CD4-positive, alpha-beta T cell treated with Interleukin-6 at 100 ng/mL for 8 hours (primary cell): Measurements from ENCODE around the gene PIK3AP1.
"Not testable (repeated sequence)": the region's sequence is repeated elsewhere in the genome, so short reads cannot be mapped to it uniquely, and the experiment has no call there.

ENCODE experiments used
- DNase-seq: peaks from one replicate; pipeline ENCODE4 v3.0.0-alpha.2; 2020; ENCODE audit warnings: mixed read lengths, low spot score

Gene PIK3AP1

DNA sequence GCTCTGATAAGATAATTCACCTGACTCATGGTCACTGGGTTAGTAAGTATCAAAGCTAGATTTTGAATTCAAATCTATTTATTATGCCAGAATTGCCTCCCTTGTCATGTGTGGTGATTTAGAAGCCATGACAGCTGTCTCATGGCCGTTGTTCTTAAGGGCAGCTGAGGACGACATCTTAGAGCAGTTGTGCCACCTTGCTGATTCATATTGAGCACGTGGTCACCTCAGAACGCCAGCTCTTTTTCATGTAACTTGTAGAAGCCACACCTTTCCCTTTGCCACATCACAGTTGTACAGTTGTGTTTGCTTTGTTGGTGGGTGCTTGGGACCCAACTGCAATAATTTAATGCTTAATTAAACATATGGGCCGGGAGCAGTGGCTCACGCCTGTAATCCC is 4.3 kb upstream of the PIK3AP1 start:
- DNase-seq, result no peak

DNA sequence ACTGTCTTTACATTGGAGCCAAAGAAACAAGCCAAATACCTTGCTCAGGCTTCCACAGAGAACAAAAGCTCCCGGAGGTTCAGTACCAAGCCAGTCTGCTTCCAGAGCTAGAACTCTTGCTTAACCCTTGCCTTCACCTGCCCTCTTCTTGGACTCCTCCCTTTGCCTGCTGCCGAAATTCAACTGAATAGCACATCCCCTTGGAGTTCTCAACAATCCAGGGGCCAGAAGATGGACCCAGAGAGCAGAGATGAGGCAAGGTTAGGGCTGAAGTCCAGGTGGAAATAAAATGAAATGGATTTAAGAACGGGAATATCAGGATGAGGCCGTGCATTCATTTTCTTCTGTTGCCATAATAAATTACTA is 876 bp upstream of the PIK3AP1 start:
- DNase-seq, result no peak

DNA sequence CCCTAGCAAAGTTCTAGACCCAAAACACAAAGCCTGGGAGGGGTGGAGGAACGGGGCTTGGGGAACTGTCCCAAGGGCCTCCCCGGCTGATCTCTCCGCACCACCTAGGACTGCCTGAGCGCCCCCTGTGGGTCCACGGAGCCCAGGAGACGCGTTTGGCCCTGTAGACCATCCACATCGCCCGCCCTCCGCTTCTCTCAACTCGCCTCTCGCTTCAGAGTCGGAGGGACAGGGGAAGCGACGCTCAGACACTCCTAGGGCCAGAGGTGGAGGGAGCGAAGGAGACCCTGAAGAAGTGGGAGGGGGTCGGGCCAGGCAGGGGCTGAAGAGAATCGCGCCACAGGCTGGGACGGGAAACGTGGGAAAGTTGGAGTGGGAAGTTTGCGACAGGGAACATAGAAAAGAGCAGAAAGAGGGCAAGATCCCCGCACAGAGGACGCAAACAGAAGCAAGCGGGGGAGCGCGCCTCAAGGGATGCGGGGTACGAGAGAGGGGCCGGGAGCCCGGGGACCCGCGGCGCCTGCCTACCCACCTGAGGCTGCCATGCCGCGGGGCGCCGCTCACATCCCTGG is 378 bp downstream of the PIK3AP1 start:
- peak; percentile 31 for DNase-seq

DNA sequence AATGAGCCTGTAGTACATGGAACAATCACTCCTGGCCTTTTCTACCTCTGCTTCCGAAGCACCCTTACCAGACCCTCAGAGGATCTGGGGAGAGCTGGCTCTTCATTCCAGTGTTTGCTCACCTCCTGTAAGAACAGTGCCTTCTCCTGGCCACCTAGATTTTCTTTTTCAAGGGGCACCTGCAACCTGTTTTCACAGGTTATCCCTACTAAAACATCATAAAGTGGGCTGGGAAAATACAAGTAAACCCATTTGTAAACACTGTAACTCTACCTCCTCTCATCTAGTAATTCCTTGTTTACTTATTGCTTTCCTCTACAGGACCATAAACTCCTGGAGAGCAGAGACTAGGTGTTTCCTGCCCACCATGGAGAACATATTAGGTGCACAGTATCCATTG is 1.1 kb downstream of the PIK3AP1 start:
- DNase-seq, result no peak

DNA sequence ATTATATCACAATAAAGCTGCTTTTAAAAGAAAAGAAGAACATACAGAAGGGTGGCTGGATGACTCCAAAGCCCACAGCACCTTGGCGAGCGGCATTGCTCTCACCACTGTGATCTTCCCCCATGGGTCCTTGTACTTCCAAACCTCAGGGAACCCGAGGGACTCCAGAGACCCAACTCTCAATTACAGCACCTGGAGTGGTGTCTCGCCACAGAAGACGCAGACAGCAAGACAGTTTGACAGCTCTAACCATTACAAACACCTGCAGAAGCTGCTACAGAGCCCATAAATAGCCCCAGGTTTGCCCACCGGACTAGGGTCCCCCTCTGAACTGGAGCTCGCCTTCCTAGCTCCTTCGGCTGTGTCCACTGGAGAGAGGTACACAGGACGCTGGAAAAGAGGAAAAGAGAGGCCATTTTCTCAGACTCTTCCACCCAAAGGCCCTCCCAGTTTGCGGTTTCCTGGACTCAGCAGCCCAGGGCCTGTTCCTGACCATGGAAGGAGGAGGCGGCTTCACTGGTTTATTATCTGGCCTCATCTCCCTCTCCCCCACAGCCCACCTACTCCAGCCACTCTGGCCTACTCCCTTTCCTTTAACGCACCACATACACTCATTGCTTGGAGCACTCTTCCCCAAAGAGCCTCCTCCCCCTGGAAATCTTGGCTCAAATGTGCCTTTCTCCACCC is 1.9 kb downstream of the PIK3AP1 start:
- no peak for DNase-seq

DNA sequence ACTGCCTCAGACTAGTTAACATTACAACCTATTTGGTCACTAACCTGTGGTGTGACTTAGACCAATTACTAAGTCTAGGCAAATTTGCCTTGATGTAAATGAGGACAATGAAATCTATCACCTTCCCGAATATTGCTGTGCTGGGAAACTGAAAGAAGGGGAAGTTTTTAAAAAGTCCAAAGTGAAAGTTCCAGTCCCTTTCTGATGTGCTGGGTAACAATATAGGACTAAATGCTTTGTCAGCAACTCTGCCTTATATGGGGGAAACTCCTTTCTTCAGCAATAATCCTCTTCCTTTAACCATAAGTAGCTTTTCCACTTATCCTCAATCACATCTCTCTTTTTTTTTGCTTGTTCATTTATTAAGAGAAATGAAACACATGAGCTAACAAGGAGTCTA is 3.9 kb downstream of the PIK3AP1 start:
- no peak for DNase-seq

DNA sequence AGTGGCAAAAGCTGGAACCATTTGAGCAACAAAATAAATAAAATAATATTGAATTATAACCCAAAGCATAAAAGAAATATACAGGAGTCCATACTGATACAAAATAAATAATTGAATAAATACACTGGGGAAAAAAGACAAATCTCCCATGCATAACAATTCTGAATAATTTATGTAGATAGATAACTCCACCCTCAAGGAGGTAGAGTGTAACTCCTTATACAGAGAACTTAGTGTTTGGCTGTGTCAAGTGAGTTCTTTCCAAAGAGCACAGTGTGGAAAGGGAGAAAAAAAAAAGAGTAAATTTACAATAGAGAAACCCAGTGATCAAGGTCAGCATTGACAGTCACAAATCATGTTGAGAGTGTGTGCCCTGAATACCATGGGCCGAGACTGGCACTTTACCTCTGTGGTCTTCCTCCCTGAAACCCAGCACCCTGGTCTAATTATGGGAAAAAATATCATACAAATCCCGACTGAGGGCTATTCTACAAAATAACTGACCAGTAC is 5.5 kb downstream of the PIK3AP1 start:
- DNase-seq, result no peak

DNA sequence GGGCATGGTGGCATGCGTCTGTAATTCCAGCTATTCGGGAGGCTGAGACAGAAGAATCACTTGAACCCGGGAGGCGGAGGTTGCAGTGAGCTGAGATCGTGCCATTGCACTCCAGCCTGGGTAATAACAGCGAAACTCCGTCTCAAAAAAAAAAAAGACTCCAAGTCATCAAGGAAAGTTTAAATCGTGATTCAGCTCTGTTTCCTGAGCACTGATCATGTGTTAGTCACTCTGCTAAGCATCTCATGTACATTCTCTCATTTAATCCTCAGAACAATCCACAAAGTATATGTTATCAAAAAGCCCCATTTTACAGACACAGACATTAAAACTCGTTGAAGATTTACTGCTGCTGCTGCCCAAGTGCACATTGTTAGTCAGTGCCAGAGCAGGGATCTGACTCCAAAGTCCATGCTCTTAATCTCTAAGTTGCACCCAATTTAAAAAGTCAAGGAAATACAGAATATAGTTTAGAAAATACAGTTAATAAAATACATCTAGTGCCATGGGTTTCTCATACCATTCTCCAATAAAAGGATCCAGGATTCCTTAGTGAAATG is 6.2 kb downstream of the PIK3AP1 start:
- DNase-seq, result no peak

DNA sequence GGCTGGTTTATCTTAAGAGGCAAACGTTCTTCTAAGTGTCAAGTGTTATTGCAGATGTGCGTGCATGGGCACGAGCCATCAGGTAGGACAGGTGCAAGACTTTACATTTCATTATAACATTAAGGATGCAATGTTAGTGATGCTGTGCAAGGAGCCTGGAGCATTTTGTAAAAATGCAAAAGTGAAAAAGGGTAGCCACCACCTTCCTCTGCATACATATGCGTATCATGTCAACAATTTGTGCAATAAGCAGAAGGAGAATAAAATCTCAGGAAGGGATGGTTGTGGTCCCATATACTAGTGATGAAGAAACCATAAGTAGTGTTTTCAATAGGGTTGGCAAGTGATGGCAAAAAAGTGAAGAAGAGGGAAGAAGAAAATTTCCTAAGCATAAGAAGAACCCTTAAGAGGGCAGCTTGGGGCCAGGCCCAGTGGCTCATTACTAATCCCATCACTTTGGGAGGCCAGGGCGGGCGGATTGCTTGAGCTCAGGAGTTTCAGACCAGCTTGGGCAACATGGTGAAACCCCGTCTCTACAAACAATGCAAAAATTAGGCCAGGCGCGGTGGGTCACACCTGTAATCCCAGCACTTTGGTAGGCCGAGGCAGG is 7.5 kb downstream of the PIK3AP1 start:
- no peak for DNase-seq

DNA sequence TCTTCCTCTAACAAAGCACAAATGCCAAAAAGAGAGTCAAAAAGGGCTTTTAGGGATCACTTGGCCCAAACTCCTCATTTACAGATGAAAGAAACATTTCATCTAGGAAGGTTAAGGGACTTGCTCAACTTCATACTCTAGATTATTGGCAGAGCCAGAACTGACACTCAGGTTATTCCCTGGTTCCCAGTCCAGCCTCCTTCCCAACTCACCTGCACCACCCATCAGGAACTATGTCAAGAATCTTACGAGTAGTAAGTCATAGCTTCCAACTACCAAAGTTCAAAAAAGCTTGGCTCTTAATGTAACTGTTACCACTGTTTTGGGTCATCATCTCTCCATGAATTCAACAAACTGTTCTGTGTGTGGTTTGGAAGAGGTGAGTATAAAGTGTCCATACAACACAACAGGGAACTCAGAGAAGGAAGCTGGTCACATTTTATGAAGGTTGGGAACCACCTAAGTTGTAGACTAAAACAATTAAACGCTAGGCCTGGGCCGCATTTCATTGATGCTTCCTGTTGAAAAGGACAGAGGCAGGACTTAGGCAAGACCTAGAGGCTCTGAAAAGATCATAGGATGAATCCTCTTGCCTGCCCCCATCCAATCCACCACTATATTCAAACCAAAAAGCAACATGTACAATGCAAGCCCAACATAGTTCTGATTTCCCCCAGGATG is 9.1 kb downstream of the PIK3AP1 start:
- no peak for DNase-seq

DNA sequence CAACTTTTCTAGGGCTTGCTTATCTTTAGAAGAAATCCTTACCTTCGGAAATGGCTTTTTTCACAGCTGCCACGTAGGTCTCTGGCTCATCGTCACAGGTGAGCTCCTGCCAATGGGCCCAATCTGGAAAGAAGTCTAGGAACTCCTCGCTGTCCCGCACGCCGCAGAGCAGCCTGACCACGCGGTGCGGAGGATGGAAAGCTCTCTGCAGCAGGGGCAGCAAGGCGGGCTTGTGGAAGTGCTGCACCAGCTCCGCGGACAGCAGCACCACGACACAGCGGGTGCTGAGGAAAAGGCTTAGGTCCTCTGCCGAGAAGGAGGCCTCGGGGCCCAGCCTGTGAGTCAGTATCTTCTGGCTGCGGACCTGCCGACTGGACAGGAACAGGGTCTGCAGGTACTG is 10.8 kb downstream of the PIK3AP1 start:
- DNase-seq, result no peak

DNA sequence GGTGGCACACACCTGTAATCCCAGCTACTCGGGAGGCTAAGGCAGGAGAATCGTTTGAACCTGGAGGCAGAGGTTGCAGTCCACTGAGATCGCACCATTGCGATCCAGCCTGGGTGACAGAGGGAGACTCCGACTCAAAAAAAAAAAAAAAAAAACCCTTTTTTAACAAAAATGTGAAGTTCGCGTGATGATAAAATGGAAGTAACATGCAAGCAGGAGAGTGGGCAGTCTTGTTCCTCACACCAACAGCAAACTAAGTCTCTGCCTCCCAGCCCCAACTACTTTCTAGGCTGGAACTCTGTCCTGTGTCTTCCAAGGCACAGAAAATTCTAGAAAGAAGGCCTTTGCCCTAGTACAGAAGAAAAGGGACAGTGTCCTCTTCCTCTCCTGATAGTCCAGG is 11.3 kb downstream of the PIK3AP1 start:
- DNase-seq, result no peak

DNA sequence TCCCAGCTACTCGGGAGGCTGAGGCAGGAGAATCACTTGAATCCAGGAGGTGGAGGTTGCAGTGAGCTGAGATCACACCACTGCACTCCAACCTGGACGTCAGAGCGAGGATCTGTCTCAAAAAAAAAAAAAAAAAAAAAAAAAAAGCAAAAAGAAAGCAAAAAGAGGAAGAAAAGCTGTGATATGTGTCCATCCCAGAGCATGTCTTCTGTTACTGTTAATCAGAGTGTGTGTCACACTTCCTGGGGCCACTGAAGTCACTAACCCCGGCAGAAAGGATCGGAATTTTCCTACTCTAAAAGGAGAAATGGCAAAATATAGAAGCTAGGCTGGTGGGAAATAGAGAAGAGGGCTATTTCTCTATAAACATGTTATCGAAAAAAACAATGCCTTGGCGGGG is 11.9 kb downstream of the PIK3AP1 start:
- no peak for DNase-seq

DNA sequence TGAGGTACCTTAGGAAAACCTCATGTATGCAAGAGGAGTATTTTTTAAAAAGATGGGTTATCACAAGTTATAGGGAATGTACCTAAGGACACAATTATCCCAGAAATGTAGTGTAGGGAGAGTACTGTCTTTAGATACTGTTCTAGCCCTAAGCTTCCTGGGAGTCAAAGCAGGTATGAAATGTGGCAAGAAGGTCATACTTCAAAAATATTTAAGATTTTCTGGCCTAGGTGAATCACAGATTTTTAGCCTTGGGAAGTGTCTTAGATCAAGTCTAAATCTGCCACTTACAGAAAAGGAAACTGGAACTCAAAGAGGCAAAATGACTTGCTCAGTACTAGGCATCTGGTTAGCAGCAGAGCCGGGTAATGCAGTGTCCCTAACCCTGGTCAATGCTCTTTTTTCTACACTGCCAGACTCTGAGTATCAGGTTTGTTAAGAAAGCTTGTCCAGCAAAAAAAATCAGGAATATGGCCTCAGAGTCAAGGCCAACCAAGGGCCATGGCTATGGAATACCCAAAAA is 13.9 kb downstream of the PIK3AP1 start:
- no peak for DNase-seq

DNA sequence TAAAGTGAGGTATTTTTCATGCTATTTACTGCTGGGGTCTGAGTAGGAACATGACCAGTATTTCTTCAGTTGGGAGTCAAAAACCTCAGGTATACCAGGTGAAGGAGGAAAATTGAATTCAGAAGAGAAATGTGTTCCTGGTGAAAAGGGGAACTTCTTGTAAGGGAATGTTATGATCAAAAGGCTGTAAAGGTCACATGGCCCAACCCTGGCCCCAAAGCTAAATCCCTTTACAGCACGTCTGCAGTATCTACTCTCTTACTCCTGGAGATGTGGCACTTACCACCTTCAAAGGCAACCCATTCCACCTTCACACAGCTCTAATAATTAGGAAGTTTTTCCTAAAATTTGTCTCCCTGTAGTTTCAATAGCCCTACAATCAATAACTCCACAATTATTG is 15.2 kb downstream of the PIK3AP1 start:
- DNase-seq, result no peak

DNA sequence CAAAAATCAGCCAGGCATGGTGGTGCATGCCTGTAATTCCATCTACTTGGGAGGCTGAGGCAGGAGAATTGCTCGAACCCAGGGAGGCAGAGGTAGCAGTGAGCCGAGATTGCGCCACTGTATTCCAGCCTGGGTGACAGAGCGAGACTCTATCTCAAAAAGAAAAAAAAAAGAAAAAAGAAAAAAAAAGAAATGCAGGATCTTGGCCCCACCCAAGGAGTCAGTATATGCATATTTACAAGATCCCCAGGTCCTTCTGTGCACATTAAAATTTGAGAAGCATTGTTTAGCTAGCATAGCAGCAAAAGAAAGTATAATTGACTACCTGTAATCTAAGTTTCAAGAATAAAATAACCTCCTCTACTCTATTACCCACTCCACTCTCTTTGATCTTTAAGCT is 15.8 kb downstream of the PIK3AP1 start:
- DNase-seq, result no peak

DNA sequence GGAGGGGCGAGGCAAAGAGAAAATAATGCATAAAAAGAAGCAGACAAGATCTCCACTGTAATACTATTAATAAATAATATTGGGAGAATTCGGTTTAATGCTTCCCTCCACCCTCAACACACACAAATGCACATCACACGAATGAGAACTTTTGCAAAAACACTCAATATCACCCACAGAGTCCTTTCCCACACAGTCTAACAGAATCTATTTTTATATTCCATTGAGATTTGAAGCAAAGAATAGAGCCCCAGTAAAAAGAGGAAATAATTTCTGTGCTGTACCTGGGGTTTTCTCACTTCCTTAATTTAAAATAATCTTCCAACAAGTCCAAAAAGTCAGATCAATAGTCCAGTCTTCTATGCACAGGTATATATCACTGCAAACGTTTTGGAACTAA is 17.0 kb downstream of the PIK3AP1 start:
- DNase-seq, result no peak

DNA sequence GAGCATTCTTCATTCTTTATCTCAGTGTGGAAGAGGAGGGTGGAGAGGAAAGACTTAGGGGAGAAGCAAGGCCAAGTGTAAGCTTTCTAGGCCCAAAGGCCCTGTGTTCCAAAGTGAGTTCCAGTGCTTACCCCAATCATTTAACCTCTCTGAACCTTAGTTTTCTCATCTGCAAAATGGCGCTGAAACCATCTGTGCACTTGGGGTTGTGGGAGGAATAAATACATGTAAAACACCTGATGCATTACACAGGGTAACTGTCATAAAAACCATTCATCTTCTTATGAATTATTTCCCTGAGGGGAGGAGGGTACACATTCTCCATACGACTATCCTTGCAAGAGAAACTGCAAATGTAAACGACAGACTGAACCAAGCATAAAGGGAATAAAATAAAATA is 19.0 kb downstream of the PIK3AP1 start:
- DNase-seq, result no peak

DNA sequence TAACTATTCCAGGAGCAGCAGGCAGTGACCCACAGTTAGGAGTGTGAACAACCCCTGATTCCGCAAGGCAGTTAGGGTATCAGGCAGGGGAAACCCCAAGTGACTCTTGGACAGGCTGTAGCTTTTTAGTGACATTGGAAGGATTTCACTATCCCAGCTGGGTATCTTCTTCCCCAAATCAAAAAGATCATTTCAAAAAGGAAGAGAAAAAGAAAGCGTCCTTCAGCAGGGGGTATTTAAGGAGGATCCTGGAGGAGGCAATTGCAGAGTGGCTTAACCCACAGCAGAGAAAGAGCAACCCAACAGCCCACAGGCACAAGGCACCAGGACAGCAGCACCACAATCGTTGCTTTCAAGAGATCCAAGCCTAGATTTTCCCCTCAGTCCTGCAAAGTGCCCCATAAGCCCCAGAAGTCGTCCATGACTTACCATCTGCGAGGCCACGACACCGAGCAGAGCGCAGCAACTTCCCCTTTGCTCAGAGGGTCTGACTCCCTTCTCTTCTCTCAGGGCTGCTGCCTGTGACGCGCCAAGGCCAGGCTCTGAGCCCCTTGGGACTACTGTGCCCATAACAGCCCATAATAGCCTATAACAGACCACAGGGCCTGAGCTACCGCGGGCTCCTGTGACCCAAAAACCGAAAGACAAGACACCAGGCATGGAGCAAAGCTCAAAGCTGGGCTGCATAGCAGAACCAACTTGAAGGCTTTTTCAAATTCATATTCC is 19.8 kb downstream of the PIK3AP1 start:
- no peak for DNase-seq

DNA sequence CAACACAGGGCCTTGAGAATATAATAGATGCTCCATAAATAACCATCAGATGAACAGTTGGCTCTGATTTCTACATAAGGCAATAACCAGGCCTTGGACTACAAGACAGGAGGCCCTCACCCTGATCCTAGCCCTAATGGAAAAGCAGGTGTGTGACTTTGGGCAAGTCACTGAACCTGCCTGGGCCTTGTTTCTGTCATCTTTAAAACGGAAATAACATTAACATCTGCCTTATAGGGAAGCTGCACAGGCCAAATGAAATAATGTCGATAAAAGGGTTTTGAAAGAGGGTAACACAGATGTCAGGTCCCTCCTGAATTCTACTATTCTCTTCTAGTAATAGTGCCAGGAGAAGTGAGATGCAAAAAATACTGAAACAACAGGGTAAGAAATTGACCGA is 20.7 kb downstream of the PIK3AP1 start:
- no peak for DNase-seq

DNA sequence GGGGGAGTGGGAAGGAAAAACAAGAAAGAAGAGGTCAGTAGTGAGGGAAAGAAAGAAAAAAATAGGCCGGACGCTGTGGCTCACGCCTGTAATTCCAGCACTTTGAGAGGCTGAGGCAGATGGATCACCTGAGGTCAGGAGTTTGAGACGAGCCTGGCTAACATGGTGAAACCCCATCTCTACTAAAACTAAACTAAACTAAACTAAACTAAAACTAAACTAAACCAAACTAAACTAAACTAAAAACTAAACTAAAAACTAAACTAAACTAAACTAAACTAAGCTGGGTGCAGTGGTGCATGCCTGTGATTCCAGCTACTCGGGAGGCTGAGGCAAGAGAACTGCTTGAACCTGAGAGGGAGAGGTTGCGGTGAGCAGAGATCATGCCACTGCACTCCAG is 22.0 kb downstream of the PIK3AP1 start:
- not testable (repeated sequence) for DNase-seq

DNA sequence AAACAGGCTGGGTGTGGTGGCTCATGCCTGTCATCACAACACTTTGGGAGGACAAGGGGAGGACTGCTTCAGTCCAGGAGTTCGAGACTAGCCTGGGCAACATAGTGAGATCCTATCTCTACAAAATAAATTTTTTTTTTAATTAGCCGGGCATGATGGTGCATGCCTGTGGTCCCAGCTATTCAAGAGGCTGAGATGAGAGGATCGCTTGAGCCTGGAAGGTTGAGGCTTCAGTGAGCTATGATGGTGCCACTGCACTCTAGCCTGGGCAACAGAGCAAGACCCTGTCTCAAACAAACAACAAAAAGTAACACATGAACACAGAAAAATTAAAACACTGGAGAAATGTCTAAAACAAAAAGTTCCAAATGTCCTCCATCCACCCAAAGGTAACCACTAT is 22.9 kb downstream of the PIK3AP1 start:
- no peak for DNase-seq
